GM19240 (cell line): Measurements from ENCODE around the gene HSFX4.
"Not testable (repeated sequence)": the region's sequence is repeated elsewhere in the genome, so short reads cannot be mapped to it uniquely, and the experiment has no call there.

Source experiments
- DNase-seq: peaks from one replicate; pipeline ENCODE4 v3.0.0; 2011; ENCODE audit warnings: low spot score; ENCODE audit not compliant: insufficient read length

Gene HSFX4, protein sequence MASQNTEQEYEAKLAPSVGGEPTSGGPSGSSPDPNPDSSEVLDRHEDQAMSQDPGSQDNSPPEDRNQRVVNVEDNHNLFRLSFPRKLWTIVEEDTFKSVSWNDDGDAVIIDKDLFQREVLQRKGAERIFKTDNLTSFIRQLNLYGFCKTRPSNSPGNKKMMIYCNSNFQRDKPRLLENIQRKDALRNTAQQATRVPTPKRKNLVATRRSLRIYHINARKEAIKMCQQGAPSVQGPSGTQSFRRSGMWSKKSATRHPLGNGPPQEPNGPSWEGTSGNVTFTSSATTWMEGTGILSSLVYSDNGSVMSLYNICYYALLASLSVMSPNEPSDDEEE

DNA sequence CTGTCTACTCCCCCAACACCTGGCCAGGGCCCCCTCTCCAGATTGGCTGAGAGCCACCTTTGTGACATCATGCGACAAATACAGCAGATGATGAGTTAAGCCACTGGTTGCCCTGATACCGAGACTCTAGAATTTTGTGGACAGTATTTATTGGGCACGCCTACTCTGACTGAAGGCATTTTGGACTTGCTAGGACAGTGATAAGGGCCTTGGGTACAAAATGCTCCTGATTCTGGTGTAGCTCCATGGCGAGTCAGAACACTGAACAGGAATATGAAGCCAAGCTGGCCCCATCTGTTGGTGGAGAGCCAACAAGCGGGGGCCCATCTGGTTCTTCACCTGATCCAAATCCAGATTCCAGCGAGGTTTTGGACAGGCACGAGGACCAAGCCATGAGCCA lies at the start of gene HSFX4:
Gene HSFX4 (plus strand): TSS at position 174 of the 400 bp plus-strand sequence. CDS start 72 bp downstream, at position 246.
- not testable (repeated sequence) for DNase-seq

DNA sequence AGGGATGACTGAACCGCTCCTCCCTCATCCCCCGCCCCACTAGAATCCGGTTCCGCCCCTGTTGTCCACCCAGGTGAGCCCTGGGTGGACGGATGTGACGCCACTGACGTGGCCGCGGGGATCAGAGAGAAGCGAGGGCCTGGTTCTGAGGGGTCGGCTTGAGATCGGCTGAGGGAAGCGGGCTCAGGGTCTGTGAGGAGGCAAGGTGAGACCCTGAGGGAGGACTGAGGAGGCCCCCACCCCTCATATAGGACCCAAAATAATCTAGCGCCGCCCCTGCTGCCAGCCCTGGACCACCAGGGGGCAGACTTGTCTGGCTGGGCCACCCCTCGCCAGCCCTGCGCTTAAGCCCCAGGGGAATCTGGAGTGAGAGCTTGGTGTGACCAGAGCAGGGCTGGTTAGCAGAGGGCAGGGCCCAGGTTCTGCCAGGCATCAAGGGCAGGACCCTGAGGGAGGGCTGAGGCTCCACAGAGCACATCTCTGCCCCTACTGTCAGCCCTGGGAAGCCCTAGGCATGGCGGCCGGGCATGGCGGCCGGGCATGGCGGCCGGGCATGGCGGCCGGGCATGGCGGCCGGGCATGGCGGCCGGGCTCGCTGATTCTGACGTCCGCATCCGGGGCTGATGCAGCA lies 48.2 kb upstream of the HSFX4 start, which contains the start of gene MAGEA8:
Gene MAGEA8 (plus strand): TSS at position 103 of the 631 bp plus-strand sequence. CDS start 3,090 bp downstream, outside the sequence.
- no peak for DNase-seq

DNA sequence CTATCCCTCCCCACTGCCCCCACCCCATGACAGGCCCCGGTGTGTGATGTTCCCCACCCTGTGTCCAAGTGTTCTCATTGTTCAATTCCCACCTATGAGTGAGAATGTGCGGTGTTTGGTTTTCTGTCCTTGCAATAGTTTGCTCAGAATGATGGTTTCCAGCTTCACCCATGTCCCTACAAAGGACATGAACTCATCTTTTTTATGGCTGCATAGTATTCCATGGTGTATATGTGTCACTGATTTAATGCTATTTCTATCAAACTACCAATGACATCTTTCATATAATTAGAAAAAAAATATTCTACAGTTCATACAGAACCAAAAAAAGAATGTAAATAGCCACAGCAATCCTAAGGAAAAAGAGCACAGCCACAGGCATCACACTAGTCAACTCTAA lies 38.5 kb upstream of the HSFX4 start:
- not testable (repeated sequence) for DNase-seq

DNA sequence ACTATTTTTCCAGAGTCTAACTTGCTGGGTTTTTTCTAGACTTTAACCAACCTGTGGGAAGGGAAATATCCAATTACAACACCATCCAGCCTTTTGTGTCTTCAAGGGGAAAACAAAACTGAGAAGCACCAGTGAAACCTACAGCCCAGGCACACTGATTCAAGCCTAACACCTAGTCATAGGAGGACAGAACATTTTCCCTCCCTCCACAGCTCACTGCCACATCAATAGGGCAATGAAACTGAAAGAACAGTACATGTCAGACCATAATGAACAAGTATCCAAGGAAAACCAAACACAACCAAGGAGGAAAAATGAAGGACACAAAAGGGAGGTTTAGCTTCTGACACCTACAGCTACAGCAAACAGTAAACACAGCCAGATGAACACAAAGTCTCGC lies 30.8 kb upstream of the HSFX4 start:
- DNase-seq: no peak

DNA sequence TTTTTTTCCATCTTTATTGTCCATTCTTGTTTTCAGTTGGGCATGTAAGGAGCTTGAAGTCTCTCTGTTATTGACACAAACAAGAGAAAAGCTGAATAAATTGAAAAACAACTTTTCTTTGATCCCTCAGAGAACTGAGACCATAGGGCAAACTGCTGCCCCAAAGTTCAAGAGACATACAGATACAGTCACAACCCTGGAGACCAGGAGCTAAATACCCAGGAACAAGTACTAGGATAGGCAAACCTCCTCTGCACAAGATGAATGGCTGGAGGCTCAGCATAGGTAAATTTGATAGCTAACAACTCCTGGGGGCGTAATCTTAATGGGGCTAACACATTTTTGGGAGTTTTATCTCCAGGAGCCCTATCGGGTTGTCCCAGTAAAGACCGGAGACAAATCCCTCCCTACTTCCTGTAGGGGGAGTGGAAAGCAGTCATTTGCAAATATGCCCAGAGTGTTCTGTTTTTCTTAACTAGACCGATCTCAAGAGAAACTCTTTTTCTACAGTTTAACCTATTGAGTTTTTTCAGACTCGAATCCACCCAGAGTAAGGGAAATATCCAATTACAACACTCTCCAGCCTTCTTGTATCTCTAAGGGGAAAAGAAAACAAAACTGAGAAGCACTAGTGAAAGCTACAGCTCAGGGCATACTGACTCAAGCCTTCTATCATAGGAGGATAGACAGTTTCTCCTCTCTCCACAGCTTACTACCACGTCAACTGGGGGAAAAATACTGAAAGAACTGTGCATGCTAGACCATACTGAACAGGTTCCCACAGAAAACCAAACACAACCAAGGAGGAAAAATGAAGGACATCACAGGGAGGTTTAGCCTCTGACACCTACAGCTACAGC lies 25.3 kb upstream of the HSFX4 start:
- no peak for DNase-seq

DNA sequence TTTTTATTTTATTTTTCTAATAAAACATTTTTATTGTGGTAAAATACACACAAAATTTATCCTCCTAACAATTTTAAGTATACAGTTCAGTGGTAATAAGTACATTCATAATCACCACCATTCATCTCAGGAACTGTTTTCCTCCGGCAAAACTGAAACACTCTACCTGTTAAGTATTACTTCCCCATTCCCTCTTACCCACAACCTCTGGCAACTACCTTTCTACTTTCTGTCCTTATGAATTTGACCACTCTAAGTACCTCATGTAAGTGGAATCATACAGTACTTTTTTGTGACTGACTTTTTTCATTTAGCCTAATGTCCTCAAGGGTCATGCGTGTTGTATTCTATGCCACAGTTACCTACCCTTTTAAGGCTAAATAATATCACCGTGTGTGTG lies 21.1 kb upstream of the HSFX4 start:
- no peak for DNase-seq

DNA sequence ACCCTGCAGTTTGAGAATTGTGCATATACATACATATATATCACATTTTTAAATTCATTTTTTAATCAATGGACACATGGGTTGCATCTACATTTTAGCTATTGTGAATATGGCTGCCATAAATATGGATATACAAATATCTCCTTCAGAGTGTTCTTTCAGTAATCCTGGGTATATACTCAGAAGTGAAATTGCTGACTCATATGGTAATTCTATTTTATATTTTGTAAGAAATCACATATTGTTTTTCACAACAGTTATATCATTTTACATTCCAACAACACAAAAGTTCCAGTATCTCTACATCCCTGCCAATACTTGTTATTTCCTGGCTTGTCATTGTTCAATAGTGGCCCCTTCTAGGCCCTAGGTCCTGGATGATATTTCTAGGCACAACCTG lies 20.6 kb upstream of the HSFX4 start:
- no peak for DNase-seq

DNA sequence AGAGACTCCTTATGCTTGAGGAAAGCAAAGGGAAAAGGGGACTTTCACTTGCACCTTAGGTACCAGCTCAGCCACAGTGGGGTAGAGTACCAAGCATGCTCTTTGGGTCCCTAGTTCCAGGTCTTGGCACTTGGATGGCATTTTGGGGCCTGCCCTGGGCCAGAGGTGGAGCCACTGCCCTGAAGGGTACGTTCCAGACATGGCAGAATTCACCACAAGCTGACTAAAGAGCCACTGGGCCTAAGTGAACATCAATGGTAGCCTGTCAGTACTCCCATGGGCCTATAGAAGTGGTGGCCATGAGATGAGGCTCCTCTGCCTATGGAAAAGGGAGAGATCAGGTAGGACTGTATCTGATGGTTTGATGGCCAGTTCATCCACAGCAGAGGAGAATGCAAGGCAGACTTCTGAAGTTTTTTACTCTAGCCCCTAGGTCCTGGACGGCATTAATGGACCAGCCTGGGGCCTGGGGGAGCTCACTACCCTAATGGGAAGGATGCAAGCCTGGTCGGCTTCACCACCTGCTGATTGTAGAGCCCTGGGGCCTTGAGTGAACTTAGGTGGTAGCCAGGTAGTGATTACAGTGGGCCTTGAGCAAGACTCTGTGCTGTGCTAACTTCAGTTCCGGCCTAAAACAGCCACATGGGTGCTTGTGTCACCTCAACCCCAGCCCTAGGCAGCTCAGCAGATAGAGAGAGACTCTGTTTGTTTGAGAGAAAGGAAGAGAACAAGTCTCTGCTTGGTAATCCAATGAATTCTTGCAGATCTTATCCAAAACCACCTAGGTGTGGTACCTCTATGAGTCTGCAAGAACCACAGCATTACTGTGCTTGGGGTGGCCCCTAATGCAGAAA lies 19.8 kb upstream of the HSFX4 start:
- DNase-seq: no peak

DNA sequence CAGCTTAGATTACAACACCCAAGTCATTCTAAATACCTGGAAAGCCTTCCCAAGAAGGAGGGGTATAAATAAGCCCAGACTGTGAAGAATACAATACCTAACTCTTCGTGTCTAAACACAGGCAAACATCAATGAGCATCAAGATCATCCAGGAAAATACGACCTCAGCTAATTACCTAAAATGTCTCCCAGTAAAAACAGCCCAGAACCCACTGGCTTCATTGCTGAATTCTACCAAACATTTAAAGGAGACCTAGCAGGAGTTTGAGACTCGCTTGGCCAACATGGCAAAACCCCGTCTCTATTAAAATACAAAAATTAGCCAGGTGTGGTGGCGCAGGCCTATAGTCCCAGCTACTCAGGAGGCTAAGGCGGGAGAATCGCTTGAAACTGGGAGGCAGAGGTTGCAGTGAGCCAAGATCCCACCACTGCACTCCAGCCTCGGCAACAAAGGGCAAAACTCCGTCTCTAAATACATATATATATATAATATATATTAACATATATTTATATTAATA lies 19.1 kb upstream of the HSFX4 start:
- no peak for DNase-seq

DNA sequence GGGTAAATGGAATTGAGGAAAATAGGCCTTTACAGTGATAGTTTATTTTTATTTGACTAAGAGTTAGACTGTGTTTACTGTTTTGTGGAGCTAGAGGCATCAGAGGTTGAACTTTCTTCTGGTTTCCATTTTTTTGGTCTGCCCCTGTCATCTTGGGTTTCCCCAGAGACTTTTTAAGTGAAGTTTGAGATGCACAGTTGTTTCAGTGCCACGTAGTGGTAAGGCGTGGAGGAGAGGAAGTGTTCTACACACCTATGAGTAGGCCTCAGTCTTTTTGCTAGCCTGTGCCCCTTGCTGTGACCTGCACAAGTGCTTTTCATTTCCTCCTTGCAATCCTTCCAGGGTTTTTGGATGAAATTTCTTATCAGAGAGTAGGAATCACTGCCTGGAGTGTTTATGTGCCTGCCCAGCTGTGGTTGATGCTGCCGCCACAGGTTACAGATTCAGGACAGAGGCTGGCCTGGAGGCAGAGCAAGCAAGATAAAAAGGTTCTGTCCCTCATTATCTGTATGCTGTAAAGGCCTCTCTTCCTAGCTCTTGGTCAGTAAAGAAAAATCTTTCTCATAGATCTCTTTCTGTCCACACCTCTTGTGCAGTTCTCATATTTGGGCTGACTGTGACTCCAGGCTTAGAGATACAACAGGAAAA lies 12.5 kb upstream of the HSFX4 start:
- DNase-seq: no peak

DNA sequence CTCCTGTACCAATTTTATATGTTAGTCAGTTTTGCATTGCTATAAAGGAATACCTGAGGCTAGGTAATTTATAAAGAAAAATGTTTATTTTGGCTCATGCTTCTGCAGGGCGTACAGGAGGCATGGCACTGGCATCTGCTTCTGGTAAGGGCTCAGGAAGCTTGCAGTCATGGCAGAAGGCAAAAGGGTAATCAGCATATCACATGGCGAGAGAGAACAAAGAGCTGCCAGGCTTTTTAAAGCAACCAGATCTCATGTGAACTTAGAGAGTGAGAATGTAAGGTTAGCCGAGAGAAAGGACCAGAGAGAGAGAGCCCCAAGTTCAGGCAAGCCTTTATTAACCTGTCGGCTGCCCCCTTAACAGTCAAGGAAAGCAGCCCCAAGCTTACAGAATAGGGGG lies 5.5 kb upstream of the HSFX4 start:
- DNase-seq: not testable (repeated sequence)

DNA sequence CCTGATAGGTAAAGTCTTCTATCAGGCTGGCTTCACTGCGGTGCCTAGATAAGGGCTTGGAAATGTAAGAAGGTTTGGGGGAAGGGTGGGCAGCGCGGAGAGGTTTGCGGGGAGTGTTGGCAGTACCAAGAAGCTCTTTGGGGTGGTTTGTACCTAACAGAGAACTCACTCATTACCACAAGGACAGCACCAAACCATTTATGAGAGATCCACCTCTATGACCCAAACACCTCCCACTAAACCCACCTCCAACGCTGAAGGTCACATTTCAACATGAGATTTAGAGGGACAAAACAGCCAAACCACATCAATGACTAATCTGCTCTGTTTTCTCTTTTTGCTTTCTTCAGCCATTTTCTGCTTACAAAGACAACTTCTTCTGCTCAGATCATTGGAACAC lies 4.9 kb upstream of the HSFX4 start:
- not testable (repeated sequence) for DNase-seq

DNA sequence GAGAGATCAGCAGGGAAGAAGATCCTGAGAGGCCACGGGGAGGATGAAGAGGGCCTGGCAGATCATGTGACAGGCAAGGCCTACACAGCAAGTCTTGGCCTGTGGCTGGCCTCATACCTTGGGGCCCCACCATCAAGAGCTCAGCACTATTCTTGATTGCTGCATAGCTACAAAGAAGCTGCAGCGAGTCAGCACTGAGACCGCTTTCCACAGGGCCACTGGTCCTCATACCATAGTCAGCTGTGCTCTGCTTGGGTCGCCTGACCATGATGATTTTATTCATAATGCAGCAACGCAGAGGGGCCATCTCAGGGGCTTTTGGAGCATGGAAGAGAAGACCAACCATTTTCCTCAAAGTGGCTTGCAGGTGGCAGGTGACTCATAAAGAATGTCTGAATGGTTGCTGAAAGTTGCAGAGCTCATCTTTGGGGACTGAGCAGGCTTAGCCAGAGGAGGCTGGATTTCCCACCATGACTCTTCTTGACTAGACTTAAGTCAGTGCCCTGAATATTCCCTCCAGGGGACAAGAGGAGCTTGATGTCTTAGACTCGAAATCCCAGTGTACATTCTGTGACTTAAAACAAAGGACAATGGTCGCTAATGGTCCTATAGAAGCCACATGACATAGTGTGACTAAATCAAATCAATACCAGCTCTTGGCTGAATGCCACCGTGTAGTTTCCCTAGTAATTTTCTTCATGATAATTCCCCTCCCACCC lies 2.0 kb upstream of the HSFX4 start:
- not testable (repeated sequence) for DNase-seq

DNA sequence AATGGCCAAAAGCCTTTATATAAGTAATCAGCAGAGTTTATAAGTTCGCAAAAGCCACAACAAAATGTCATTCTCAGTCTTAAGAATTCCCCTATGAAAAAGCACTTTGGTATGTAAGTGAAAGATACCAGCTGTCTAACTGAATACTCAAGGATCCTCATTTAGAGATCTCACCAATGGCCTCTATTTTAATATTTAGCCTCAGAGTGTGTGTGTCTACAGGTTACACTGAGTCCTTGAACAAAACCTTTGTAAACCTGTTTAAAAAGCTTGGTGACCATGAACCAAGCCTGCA lies 1.5 kb upstream of the HSFX4 start:
- not testable (repeated sequence) for DNase-seq

DNA sequence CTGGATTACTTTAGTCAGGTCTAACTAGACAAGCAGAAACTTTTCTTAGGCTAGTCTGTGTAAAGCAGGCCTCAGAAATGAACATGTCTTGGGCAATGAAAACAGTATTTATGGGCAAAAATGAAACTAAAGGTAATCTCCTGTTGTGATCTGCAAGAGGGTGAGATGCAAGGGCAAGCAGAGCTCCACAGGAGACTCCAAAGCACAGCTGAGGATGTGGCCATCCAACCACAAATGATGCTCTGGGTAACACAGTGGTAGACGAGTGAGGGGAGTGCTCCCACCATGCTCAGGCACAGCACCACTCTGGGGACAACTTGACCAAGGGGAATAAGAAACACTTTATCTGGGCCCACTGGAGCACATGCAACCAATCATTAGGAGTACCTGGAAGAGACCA lies 738 bp upstream of the HSFX4 start:
- not testable (repeated sequence) for DNase-seq

DNA sequence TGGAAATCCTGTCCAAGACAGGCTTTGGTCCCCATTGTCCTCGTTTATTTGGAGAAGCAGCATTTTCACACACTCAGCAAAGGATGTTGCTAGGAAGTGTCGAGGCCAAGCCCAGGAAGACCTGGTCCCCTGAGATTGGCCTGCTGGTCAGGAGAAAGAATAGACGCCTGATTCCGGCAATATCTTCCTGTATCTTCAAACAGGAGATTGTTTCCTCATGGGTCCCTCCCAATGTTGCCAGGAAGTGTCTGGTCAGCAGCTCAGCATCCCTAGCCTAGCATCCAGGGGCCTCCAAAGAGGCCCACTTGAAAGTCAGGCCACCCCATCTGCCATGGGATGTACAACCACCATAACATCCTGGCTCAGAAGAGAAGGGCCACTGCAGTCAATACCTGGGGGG lies 2.0 kb downstream of the HSFX4 start:
- not testable (repeated sequence) for DNase-seq

DNA sequence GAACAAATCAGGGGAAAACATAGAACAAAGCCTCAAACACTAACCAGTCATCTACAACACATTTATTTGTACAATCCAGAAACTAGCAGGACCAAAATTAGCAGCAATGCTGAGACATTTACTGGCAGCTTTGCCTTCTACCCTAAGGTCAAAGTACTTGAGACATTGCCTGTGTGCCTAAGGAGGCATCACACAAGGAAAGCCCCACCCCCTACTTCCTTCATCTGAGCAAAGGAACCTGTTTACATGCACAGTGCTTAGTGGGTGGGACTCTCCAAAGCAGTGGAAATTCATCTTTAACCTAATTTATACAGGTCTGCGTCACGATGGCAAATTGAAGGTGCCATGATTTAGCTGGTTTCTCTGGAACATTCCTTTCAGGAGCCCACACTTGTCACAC lies 2.8 kb downstream of the HSFX4 start:
- not testable (repeated sequence) for DNase-seq

DNA sequence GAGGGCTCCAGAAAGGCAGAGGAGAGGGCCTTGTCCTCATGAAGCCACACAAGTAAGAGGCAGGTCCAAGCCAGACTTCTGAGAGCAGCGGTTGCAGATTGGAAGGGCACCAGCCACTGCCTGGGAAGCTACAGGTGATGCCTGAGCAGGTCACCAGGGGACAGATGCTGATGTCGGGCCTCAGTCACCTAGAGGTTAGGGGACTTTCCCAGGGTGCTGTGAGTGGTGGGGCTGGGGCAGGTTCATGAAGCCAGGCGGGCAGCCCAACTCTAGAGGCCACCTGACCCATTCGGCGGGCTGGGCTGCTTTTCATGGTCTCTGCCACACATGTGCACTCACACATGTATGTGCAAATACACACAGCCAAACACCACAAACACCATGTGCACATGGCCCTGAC lies 3.6 kb downstream of the HSFX4 start:
- DNase-seq: not testable (repeated sequence)

DNA sequence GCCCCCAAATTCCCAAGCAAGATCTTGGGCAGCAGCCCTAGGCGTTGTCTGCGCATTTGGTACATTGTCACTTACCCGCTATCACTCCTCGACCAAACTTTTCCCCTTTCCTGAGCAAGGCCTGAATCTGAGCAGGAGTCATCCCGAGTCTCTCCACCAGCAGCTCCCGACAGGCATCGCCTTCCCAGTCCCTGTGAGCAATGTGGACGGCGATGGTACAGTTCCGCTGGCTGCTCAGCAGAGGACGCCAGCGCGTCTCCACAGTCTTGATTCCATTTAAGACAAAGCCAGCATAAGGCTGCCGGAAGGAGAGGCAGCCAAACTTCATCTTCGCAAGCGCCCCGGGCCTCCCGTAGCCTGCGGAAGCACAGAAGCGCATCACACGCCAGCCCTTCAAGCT lies 4.2 kb downstream of the HSFX4 start:
- not testable (repeated sequence) for DNase-seq

DNA sequence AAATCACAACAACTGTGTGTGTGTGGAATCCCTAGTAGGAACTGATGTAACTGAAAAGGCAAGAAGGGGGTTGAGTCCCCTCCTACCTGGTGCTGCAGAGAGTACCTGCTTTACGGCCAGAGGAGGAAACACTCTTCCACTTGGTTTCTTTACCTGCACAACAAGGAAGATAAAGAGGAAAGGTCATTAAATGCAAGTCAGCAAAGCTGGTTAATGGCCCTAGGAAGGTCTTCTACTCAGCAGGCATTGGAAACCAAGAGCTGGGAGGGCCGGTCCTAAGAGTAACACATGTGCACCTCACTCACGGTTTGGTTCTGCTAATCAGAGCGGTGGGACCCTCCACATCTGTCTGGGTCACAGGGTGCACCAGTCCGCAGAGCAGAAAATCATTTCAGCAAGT lies 8.0 kb downstream of the HSFX4 start:
- not testable (repeated sequence) for DNase-seq
